Measurements from ENCODE around the gene KCNIP4.

The KCNIP4 gene

DNA sequence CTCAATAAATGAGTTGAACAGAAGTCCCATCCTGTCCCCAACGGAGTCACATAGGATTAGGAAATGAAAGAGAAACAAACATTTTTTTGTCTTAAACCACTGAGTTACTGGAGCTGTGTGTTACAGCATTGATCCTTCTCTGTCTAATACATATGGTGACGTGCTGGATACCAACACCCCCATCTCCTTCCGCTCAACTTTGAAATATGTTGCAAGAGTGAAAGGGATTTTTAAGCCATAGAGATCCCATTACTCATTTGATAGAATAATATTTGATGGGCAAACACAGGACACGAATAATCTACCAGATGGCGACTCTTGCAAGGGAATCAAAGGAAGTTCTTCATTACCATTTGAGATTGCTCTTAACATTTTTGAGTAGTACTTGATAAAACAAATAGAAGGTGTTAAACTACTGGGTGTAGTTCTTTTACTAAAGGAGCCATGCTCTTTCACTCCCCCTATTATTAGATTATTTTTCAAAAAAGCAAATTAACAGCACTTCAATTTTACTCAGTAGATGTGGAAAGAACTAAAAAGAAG lies 1107.9 kb downstream of the KCNIP4 start:
- no peak overlapping the region for H3K4me3 ChIP-seq (replicated peaks; ENCODE audit: low read depth, low read length)
- TF ChIP-seq, protein P1, sequence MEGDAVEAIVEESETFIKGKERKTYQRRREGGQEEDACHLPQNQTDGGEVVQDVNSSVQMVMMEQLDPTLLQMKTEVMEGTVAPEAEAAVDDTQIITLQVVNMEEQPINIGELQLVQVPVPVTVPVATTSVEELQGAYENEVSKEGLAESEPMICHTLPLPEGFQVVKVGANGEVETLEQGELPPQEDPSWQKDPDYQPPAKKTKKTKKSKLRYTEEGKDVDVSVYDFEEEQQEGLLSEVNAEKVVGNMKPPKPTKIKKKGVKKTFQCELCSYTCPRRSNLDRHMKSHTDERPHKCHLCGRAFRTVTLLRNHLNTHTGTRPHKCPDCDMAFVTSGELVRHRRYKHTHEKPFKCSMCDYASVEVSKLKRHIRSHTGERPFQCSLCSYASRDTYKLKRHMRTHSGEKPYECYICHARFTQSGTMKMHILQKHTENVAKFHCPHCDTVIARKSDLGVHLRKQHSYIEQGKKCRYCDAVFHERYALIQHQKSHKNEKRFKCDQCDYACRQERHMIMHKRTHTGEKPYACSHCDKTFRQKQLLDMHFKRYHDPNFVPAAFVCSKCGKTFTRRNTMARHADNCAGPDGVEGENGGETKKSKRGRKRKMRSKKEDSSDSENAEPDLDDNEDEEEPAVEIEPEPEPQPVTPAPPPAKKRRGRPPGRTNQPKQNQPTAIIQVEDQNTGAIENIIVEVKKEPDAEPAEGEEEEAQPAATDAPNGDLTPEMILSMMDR (IDR thresholded peaks at IDR 0.05; ENCODE audit: low read depth, low read length, missing control alignments), result no peak
- DNase-seq (ENCODE audit: extremely low read depth, low read depth), result no peak

DNA sequence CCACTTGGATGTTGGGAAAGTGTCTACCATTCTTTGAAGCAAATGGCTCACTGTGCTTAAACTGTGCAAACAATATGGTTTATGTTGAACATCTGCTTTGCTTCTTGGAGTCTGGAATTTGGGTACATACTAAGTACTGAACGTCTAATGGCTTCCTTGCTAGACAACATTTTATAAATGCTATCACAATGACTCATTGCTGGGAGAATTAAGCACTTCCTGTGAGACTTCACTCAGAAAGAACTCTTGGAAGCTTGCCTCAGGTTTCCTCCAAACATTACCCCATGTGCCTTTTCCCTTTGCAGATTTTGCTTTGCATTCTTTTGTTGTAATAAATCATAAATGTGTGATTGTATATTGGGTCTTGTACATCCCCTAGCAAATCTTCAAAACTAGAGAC lies 1108.6 kb downstream of the KCNIP4 start:
- H3K4me3 ChIP-seq (replicated peaks; ENCODE audit: low read depth, low read length), result no peak overlapping the region
- DNase-seq (ENCODE audit: extremely low read depth, low read depth), result peak; percentile 94
- TF ChIP-seq, protein P1 (IDR thresholded peaks at IDR 0.05; ENCODE audit: low read depth, low read length, missing control alignments), result no peak

DNA sequence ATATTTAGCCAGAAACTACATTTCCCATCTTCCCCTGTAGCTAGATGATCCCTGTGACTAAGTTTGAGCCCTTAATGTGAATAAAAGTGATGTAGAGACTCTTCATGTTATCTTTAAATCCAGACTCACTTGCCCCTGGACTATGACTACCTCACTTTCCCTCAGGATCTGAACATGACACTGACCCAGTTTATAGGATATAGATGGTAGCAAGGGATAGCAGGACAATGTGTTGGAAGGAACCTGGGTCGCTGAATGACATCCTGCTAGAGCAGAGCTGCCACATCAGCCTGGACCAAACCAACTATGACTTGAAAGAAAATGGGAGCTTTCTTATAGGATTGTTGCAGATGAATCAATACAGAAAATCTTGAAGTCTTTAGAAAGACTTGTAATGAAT lies 1110.1 kb downstream of the KCNIP4 start:
- H3K4me3 ChIP-seq (replicated peaks; ENCODE audit: low read depth, low read length), result no peak overlapping the region
- TF ChIP-seq, protein P1 (IDR thresholded peaks at IDR 0.05; ENCODE audit: low read depth, low read length, missing control alignments), result no peak
- DNase-seq (ENCODE audit: extremely low read depth, low read depth), result no peak

DNA sequence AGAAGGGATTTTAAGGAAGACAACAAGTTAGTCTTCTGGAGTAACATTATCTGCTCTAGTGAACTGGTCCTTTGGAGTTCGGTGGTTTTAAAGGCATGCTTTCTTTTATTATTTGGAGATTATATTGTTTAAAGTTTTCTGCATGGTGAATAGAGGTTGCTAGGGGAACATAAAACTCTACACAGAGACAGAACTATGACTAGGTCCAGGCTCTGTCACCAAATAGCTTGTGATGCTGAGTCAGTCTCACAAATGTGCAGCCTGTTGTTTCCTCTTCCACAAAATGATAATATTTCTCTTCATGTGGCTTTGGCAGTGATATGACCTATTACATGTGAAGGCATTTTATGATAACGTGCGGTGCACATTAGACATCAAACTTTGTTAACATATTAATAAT lies 1115.7 kb downstream of the KCNIP4 start:
- no peak overlapping the region for H3K4me3 ChIP-seq (replicated peaks; ENCODE audit: low read depth, low read length)
- TF ChIP-seq, protein P1 (IDR thresholded peaks at IDR 0.05; ENCODE audit: low read depth, low read length, missing control alignments), result no peak
- no peak for DNase-seq (ENCODE audit: extremely low read depth, low read depth)

DNA sequence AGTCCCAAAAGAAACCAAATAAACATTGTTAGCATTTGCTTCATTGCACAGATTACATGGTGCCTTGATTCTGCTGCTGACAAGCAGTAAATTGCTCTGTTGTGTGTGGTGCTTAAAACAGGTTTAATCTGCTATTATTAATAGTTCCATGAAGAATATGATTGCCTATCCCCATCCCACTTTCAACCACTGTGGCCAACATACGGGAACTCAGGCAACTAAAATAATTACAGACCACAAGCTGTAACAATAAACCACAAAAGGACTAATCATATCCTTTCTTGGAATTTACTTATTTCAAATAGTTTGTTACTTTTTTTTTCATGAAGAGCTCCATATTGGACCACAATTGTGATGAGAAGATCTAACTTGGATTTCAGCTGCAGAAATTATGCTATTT lies 1116.8 kb downstream of the KCNIP4 start:
- H3K4me3 ChIP-seq (replicated peaks; ENCODE audit: low read depth, low read length), result no peak overlapping the region
- DNase-seq (ENCODE audit: extremely low read depth, low read depth), result no peak
- TF ChIP-seq, protein P1 (IDR thresholded peaks at IDR 0.05; ENCODE audit: low read depth, low read length, missing control alignments), result no peak

- no peak for DNase-seq (ENCODE audit: extremely low read depth, low read depth)
- H3K4me3 ChIP-seq (replicated peaks; ENCODE audit: low read depth, low read length), result no peak overlapping the region
- TF ChIP-seq, protein P1 (IDR thresholded peaks at IDR 0.05; ENCODE audit: low read depth, low read length, missing control alignments), result no peak
Observed at GRCh38 chr4:20829617-20830357, 1118.8 kb downstream of the KCNIP4 start.
